Type B pancreatic cell (in vitro differentiated cells): ENCODE data around the gene TGFBRAP1. TPM values are rescaled to one million over a fixed set of nuclear protein-coding genes. Genes with fewer than 3 reads are reported as not detected.

Experiments used
- DNase-seq: peaks from one replicate; pipeline ENCODE4 v3.0.0; 2021; ENCODE audit warnings: mixed read lengths; ENCODE audit not compliant: unreplicated experiment; ENCODE audit errors: extremely low spot score
- H3K27ac Mint-ChIP-seq: 2 replicates; pipeline ENCODE4 v1.8.0; 2021; ENCODE audit warnings: mild to moderate bottlenecking, mixed read lengths
- H3K27me3 Mint-ChIP-seq: 2 replicates; pipeline ENCODE4 v1.8.0; 2021; ENCODE audit warnings: mixed read lengths
- H3K36me3 Mint-ChIP-seq: 2 replicates; pipeline ENCODE4 v1.8.0; 2021; ENCODE audit warnings: mixed read lengths
- H3K4me1 Mint-ChIP-seq: one replicate; pipeline ENCODE4 v1.8.0; 2021; ENCODE audit warnings: mixed read lengths; ENCODE audit not compliant: unreplicated experiment
- H3K4me3 Mint-ChIP-seq: 2 replicates; pipeline ENCODE4 v1.8.0; 2021; ENCODE audit warnings: mild to moderate bottlenecking, mixed read lengths
- H3K9me3 Mint-ChIP-seq: 2 replicates; pipeline ENCODE4 v1.8.0; 2021; ENCODE audit warnings: mixed read lengths
- CTCF ChIP-seq: fragments of 200-600 bp; sonication (generic); conservative IDR thresholded peaks from 2 replicates; pipeline ENCODE4 v1.5.0; 2021; ENCODE audit warnings: antibody characterized with exemption, mild to moderate bottlenecking
- total RNA-seq: library from RNA; stranded (reverse); gene quantifications from 2 replicates; pipeline ENCODE4 v1.2.1, GENCODE V29; 2021; ENCODE audit warnings: low replicate concordance

The TGFBRAP1 gene
- total RNA-seq, 1 donor from 2014 or later, result 17.5 TPM

- H3K4me3 Mint-ChIP-seq, result no peak overlapping the region
- DNase-seq, result no peak
Observed at GRCh38 chr2:105220604-105221003, 108.9 kb downstream of the TGFBRAP1 start.

GRCh38 chr2:105215586-105216192 is 113.8 kb downstream of the TGFBRAP1 start:
- no peak overlapping the region for H3K27ac Mint-ChIP-seq
- no peaks in the 10 kb centered on the region for H3K27me3 Mint-ChIP-seq
- no peak overlapping the region for H3K4me3 Mint-ChIP-seq
- no peak for DNase-seq
- peaks cover 5% of the 10 kb centered on the region for H3K9me3 Mint-ChIP-seq
- TF ChIP-seq CTCF, result no peak
- peaks cover 4% of the 10 kb centered on the region for H3K4me1 Mint-ChIP-seq
- H3K36me3 Mint-ChIP-seq, result no peaks in the 10 kb centered on the region

More at GRCh38 chr2:105220604-105221003, 108.9 kb downstream of the TGFBRAP1 start:
- no peak overlapping the region for H3K27ac Mint-ChIP-seq
- no peak for TF ChIP-seq CTCF
- no peaks in the 10 kb centered on the region for H3K36me3 Mint-ChIP-seq
- H3K4me1 Mint-ChIP-seq, result peaks cover 14% of the 10 kb centered on the region
- peaks cover 5% of the 10 kb centered on the region for H3K9me3 Mint-ChIP-seq
- no peaks in the 10 kb centered on the region for H3K27me3 Mint-ChIP-seq

Other genes with a start within 250 kb of the TGFBRAP1 start
- gene GPR45, start 88.0 kb downstream of the TGFBRAP1 start, total RNA-seq, result not detected in 2 replicates
- gene C2orf49, start 7.8 kb upstream of the TGFBRAP1 start, total RNA-seq, result 23.5 and 25.8 TPM in 2 replicates
- 19.9 and 21.9 TPM in 2 replicates for gene FHL2, start 69.3 kb upstream of the TGFBRAP1 start, total RNA-seq